ENCODE results near the gene CHAF1A. TPM values are rescaled to one million over a fixed set of nuclear protein-coding genes. Genes with fewer than 3 reads are reported as not detected.

The CHAF1A gene
- total and polyA plus RNA-seq, 2 experiments from 2014 or later = 113 to 125 TPM

- TF ChIP-seq REST (IDR thresholded peaks at IDR 0.05; ENCODE audit: unreplicated experiment) = no peak
- no peak for TF ChIP-seq ZNF114 (CRISPR knock-in tag; IDR thresholded peaks at IDR 0.05)
- TF ChIP-seq STAT1 (IDR thresholded peaks at IDR 0.05; ENCODE audit: unreplicated experiment) = no peak
Measured at GRCh38 chr19:4413588-4413987, 11.1 kb downstream of the CHAF1A start (continued).

GRCh38 chr19:4414144-4414799 is 11.8 kb downstream of the CHAF1A start:
- peak overlapping the region; percentile 13; the same call in 1 of the 3 replicates for H3K4me3 Mint-ChIP-seq
- peaks cover 45% of the 10 kb centered on the region for H3K4me1 ChIP-seq (ENCODE audit: insufficient read depth)
- H3K27me3 Mint-ChIP-seq (ENCODE audit: insufficient read depth, low read depth, poor library complexity) = peaks cover 7% of the 10 kb centered on the region
- H3K79me2 ChIP-seq (replicated peaks; ENCODE audit: insufficient read depth) = peaks cover 100% of the 10 kb centered on the region
- H3K9me3 Mint-ChIP-seq = no peaks in the 10 kb centered on the region
- H3K4me3 ChIP-seq = 0 out of 2 replicates have a peak overlapping the region, but pooled peaks have one; percentile 26
- H3K36me3 Mint-ChIP-seq (ENCODE audit: low read depth) = peaks cover 97% of the 10 kb centered on the region
- H4K20me1 ChIP-seq (replicated peaks; ENCODE audit: insufficient read depth) = peaks cover 44% of the 10 kb centered on the region
- H3K4me2 ChIP-seq = peak overlapping the region; percentile 25
- no peak for ATAC-seq
- peak overlapping the region; percentile 85 for H3K27ac ChIP-seq (ENCODE audit: low read depth)
- no peaks in the 10 kb centered on the region for H3K27me3 ChIP-seq (ENCODE audit: insufficient read depth)
- DNase-seq (ENCODE audit: low spot score) = no peak
- no peaks in the 10 kb centered on the region for H3K9me2 ChIP-seq (ENCODE audit: insufficient read depth)
- peaks cover 73% of the 10 kb centered on the region for H3K36me3 ChIP-seq (ENCODE audit: insufficient read depth)
- peak overlapping the region; percentile 91 for H3K27ac Mint-ChIP-seq
- H3K4me1 Mint-ChIP-seq = peaks cover 50% of the 10 kb centered on the region
- H3F3A ChIP-seq (replicated peaks; ENCODE audit: low read depth) = peaks cover 17% of the 10 kb centered on the region; the same call in 1 of the 2 replicates
- H2AFZ ChIP-seq = no peak overlapping the region
- TF ChIP-seq ETS1 (IDR thresholded peaks at IDR 0.05) (no peak), ZNF331 (CRISPR knock-in tag; IDR thresholded peaks at IDR 0.05; ENCODE audit: low read depth) (no peak), POLR2AphosphoS5 (IDR thresholded peaks at IDR 0.05; ENCODE audit: low read depth) (no peak), EZH2 (IDR thresholded peaks at IDR 0.05; ENCODE audit: low read depth, unreplicated experiment) (no peak), REST (IDR thresholded peaks at IDR 0.05; ENCODE audit: unreplicated experiment) (no peak), CTCF (conservative IDR thresholded peaks at IDR 0.05; ENCODE audit: low read depth in 2 of 2) (no peak), EZH2phosphoT487 (IDR thresholded peaks at IDR 0.05; ENCODE audit: unreplicated experiment) (no peak), ZNF114 (CRISPR knock-in tag; IDR thresholded peaks at IDR 0.05) (no peak), STAT1 (IDR thresholded peaks at IDR 0.05; ENCODE audit: unreplicated experiment) (no peak), CREB1 (CRISPR knock-in tag; IDR thresholded peaks at IDR 0.05; ENCODE audit: low read depth) (no peak)

All from GM23338 (cell line).